ENCODE measurements around the gene ADGRG1.

- no peak for TF ChIP-seq CTCF (IDR thresholded peaks at IDR 0.05)
- TF ChIP-seq POLR2A (IDR thresholded peaks at IDR 0.05) = no peak
- TF ChIP-seq POLR2AphosphoS5 (IDR thresholded peaks at IDR 0.05; ENCODE audit: insufficient read depth in 1 of 2, low read depth in 1 of 2) = no peak
Measured at GRCh38 chr16:57645691-57646387, 17.4 kb downstream of the ADGRG1 start.

Data from vagina (tissue), 2 donors.